NCI-H2196 treated with DMSO at 0.1 percent for 48 hours (cell line): ENCODE results near the gene RPE.

Source experiments
- DNase-seq: peaks from one replicate; lab custom pipeline; 2025; ENCODE audit not compliant: unreplicated experiment; lab: John Stamatoyannopoulos, UW

RPE gene

DNA sequence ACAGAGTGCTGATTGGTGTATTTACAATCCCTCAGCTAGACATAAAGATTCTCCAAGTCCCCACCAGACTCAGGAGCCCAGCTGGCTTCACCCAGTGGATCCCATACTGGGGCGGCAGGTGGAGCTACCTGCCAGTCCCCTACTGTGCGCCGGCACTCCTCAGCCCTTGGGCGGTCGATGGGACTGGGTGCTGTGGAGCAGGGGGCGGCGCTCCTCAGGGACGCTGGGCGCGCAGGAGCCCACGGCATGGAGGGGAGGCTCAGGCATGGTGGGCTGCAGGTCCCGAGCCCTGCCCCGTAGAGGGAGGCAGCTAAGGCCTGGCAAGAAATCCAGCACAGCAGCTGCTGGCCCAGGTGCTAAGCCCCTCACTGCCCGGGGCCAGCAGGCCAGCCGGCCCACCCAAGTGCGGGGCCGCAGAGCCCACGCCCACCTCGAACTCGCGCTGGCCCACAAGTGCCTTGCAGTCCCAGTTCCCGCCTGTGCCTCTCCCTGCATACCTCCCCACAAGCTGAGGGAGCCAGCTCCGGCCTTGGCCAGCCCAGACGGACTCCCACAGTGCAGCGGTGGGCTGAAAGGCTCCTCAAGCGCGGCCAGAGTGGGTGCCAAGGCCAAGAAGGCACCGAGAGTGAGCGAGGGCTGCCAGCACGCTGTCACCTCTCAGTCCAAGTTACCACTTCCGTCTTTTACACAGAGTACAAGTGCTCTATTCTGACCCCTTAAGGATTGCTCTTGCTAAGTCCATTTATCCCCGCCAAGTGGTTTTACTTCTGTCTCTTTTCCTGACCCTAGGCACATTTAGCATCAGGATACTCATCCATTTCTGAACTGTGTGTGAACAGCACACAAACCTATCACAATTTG is 1.7 kb upstream of the RPE start:
- DNase-seq: no peak

DNA sequence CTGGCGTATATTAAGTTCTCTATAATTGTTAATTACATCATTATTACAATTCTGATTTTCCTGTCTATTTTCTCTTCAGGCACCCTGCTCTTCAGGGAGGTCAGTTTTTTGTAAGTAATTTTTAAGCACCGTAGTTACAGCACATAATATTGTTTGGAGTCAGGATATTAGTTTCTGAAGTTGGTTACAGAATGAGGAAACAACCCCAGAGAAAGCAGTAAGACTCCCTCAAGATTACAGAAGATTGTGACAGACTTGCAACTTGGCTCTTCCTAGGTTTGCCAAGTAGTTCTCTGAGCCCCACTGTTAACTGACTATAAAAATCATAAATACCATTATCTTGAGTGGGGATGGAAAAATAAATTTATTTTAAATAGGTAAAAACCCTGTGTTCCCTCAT is 921 bp downstream of the RPE start:
- no peak for DNase-seq

DNA sequence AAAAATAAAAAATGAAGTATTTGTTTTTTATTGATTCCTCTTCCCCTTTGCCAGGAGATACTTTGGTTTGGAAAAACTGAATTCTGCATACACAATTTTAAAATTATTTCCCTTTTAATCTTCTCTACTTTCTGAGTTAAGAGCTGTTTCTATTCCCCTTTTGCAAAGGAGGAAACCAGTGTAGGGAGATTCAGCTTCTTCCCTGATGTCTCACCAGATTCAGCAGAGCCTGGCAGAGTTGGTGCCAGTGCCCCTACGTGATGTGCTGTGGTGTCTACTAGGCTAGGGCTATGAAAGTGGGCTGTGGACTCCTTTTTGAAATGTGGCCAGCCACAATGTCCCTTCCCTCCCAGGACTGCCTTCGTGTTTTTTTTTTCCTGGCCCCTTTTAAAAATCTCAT is 2.4 kb downstream of the RPE start:
- no peak for DNase-seq

- no peak for DNase-seq
Observed at GRCh38 chr2:210007895-210008294, 5.5 kb downstream of the RPE start.

DNA sequence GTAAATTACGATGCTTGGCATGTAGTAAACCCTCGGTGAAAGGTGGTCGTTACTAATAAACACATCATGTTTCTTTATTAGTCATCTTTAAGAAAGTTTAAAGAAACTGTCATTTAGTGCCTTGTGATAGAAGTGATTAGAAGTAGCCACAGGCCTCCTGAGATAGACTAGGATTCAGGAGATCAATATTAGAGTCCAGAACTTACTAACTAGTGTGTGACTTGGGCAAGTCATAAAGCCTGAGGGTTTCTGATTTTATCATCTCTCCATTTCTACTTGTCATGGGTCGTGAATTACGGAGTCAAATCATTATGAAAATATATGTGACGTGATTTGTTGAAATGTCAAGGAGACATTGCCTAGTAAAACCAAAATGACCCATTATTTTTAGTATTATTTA is 6.7 kb downstream of the RPE start:
- DNase-seq: no peak

DNA sequence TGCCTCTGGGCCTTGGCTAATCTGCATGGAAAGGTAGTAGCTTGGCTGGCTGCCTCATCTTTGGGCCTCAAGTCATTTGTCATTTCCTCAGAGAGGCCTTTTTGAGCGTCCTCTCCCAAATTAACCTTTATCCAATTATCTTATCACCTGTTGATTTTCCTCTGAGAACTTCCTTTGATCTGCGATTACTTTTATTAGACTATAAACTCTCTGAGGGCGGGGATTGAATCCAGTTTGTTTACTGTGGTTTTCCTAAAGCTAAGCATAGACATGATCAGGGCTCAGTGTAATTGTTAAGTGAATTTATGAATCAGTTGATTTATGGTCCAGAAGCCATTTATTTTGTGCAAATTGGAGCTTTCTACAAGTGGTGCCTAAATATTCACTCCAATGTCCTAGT is 7.5 kb downstream of the RPE start:
- DNase-seq: no peak

DNA sequence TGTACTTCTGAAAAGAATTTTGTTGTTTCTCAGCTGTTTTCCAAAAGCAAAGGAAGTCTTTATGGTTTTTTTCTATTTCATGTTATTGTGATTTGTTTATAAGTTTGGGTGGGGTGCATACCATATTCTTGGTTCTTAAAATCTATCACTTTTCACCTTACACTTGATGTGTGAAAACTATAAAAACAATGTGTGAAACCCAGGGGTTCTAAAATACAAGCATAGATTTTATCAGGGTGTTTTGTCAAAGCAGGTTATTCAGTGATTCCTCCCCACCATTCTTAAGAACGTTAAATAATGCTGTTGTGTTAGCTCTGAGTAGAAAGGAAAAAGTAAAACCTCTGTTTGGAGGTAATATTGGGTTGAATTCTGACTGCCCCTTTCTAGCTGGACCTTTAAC is 17.7 kb downstream of the RPE start:
- DNase-seq: no peak

- no peak for DNase-seq
Observed at GRCh38 chr2:210022824-210023223, 20.4 kb downstream of the RPE start.

DNA sequence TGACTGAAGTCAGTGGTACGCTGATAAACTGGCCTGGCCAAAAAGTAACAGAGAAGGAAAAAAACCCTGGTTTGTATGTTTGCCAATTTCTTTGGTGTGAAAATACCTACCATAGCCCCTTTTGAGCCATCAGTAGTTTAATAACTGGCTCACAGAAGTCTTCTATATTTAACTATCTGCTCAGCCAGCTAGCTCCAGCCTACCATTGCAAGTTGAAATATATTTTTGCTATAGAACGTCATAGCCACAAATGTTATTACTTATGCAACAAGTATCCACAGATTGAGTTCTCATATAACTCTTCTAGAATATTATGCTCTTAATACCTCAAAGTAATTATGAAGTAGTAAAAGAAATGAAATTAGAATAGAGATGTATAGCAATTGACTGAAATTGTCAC is 25.2 kb downstream of the RPE start:
- DNase-seq: no peak

DNA sequence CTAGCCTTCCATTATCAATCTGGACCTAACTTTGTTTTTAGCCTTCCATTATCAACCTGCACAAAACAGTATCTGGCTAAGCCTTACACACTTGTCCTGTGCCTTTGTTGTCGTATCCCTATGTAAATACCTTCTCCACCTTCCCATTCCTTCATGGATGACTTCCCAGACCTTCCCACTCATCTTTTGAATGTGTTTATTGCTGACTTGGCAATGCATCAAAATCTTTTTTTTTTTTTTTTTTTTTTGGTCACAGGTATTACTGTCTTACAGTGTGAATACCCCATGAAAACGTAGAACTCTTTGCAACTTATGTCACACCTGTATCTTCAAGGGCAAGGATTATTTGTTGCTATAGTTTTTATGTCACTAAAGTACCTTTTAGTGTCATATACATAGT is 25.7 kb downstream of the RPE start:
- no peak for DNase-seq

DNA sequence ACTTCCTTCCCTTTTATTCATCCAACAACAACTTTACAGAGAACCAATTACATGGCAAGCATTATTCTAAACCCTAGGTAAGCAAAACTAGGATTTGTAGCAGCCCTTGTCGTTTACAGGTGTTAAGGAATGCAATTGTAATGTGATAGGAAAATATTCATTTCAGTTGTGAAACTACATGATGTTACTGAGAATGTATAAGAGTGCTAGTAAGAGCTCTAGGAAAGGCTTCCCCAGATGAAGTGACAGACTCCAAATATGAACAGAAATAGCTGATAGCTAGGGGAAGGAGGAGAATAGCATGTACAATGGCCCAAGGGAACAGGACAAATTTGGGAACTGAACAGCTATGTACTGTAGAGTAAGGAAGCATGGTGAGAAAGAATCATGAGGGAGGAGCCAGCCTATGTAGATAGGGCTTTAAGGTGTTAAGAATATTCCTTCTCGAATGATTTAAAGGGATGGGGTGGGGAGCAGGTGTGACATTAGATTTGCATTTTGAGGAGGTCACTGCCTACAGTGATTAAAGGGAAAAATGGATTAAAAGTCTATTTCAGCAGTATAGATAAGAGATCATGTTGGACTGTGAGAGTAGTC is 31.7 kb downstream of the RPE start:
- DNase-seq: no peak

GRCh38 chr2:210035679-210036078 is 33.2 kb downstream of the RPE start:
- no peak for DNase-seq

DNA sequence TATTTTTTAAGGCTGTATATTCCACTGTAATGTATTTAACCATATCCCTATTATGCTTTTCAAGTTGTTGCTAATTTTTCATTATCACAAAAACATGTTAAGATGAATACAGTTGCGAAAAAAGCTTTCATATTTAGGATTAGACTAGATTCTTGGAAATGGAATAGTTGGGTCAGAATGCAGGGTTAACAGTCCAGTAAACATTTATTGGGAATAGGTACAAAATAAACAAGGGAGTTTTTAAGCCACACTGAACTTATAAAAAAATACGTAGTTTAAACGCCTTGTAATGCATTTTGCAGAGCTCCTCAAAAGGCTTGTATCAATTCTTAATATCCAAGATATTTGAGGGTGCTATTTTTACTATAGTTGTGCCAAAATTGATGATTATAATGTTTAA is 35.6 kb downstream of the RPE start:
- DNase-seq: no peak

DNA sequence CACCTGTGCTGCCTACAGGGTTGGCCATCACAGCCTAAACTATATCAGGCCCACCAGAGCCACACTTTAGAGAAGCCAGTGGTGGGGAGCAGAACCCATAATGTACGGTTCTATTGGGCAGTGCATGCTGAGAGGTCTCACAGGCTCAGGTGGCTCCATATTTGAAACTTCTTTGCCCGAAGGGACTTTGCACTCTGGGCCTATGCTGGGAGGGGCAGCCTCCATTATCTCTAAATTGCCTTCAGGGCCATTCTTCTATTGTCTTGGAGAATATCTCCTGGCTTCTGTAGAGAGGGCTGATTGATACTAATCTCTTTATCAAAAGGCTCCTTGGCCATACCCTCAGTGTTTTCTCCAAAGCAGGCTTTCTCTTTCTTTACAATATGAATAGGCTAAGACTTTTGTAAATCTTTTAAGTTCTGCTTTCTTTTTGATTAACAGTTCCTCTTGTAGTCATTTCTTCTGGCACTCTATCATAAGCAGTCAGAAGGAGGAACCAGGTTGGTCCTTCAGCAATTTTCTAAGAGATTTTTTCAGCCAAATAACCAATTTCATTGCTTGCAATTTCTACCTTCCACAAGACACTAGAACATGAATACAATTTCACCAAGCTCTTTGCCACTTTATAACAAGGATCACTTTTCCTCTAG is 44.5 kb downstream of the RPE start:
- no peak for DNase-seq

DNA sequence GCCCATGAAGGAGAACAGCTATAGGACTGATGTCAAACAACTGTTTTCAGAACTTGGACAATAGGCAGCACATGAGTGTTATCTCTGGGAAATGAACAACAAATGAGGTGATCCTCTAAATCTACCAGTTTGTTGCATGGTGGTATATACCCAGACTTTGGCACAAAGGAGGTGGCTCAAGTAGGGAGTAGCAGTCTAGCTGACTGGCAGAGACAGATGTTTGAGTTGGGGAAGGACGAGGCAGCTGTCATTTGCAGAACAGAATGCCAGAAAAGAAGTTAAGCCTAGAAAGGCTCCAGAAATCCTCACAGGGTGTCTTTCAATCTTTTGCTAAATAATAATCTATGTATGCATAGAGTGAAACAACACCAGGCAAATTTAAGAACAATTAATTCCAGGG is 47.4 kb downstream of the RPE start:
- DNase-seq: no peak

DNA sequence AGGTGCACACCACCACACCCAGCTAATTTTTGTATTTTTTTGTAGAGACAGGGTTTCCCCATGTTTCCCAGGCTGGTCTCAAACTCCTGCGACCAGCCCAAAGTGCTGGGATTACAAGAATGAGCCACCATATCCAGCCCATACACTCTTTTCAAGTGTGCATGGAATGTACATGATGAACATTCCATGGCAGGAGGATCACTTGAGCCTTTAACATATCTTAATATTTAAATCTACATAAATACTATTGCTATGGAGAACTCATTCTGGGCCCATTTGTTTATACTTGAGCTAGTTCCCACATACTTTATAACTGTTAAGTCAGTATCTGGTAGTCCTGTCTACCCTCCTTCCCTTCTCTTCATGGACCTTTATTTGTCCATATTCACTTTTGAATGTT is 48.4 kb downstream of the RPE start:
- no peak for DNase-seq

DNA sequence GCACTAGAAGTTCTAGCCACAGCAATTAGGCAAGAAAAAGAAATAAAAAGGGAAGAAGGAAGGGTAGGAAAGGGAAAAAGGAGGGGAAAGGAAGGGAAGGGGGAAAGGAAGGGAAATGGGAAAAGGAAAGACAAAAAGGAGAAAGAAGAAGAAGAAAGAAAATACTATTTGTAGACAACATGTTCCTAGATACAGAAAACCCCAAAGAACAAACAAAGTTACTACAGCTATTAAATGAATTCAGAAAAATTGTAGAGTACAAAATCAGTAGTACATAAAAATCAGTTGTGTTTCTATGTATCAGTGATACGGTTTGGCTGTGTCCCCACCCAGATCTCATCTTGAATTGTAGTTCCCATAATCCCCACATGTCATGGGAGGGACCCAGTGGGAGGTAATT is 52.3 kb downstream of the RPE start:
- DNase-seq: no peak

GRCh38 chr2:210055825-210056224 is 53.4 kb downstream of the RPE start:
- DNase-seq: no peak

DNA sequence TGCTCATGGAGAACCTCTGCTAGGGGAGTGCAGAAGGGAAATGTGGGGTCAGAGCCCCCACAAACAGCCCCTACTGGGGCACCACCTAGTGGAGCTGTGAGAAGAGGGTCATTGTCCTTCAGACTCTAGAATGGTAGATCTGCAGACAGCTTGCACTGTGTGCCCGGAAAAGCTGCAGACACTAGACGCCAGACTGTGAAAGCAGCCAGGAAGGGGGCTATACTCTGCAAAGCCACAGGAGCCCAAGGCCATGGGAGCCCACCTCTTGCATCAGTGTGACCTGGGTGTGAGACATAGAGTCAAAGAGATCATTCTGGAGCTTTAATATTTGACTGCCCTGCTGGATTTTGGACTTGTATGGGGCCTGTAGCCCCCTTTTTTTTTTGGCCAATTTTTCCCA is 60.9 kb downstream of the RPE start:
- DNase-seq: no peak
